Epidermal melanocyte (primary cell): ENCODE measurements around the gene B4GALNT2.
A peak's percentile ranks its signal among the peaks of the same experiment; 100 is the strongest.

Experiments
- DNase-seq: peaks from one replicate; pipeline ENCODE4 v3.0.0; 2011; ENCODE audit warnings: low spot score; ENCODE audit not compliant: insufficient read length

Gene B4GALNT2

DNA sequence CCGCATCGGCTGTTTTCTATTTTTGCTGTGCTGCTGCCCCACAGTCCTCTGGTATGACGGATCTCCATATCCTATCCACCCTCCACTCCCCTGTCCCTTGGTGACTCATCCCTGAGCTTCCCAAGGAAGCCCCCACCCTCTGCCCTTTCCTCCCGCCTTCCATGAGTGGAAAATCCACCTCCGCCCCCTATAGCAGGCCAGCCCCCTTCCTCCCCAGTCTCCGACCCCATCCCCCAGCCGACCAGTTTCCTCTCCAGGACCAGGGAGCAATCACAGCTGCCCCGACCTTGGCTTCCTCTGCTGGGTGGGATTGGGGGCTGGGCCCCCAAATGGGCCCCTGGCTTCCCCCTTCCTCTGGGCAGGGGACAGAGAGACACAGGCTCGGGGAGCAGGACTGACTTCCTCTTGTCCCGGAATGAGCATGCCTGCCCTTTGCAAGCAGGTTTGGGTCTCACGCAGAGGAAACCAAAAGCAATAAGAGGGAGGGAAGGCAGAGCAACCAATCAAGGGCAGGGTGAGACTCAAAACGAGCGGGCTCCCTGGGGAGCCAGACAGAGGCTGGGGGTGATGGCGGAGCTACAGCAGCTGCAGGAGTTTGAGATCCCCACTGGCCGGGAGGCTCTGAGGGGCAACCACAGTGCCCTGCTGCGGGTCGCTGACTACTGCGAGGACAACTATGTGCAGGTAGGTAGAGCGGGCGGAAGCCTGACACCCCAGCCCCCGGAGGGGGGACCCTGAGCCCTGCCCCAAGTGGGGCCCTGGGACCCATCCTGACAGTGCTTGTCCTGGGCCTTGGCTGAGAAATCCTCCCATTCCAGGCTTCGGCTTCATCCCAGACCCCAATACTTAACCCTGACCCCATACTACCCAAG is 77.8 kb downstream of the B4GALNT2 start, which contains the start of the genes ABI3 and GNGT2:
ABI3 (plus strand) TSS at position 550 of the 872 bp plus-strand sequence; CDS start at position 568, 18 bp downstream.
GNGT2 (minus strand) TSS at position 417 of the 872 bp plus-strand sequence. CDS start 3,152 bp downstream, outside the sequence.
- DNase-seq: peak; percentile 10

GRCh38 chr17:49213399-49213798 is 80.8 kb downstream of the B4GALNT2 start:
- DNase-seq: peak; percentile 5

- DNase-seq: peak; percentile 5
These were observed 81.3 kb downstream of the B4GALNT2 start for GRCh38 chr17:49213847-49214246.

DNA sequence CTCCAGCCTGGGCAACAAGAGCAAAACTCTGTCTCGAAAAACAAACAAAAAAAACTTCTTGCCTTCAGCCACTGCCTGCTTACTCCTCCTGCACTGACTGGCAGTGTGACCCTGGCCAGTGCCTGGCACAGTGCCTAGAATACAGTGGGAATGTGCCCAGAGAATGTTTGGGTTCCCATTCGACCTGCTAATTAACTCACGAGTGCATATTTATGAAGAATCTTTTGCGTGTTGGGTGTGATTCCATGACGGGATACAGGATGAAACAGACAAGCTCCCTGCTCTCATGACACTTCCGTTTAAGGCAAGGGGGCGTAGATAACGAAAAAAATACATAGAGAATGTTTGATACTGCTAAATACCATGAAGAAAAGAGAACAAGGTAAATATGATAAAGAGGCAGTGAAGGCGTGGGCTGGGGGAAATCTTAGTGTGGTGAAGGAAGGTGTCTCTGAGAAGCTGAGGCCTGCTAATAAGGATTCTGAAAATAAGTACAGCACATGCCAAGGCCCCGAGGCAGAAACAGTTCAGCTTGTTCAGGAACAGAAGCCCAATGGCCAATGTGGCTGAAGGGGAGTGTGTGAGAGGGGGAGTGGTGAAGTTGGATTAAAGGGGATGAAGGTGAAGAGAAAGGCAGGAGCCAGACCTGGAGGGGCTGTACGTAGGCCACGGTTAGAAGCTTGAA is 82.2 kb downstream of the B4GALNT2 start:
- DNase-seq: peak; percentile 16

DNA sequence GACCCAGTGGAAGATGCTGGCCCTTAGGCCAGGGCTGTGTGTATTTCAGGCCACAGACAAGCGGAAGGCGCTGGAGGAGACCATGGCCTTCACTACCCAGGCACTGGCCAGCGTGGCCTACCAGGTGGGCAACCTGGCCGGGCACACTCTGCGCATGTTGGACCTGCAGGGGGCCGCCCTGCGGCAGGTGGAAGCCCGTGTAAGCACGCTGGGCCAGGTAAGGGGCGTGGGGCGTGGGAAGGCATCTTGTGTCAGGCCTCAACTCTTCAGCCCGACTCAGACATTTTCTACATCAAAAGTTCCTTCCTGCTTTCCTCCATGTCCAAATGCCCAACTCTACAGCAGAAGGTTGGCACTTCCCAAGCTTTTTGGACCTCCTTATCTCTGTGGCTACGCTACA is 83.9 kb downstream of the B4GALNT2 start:
- DNase-seq: peak; percentile 4

DNA sequence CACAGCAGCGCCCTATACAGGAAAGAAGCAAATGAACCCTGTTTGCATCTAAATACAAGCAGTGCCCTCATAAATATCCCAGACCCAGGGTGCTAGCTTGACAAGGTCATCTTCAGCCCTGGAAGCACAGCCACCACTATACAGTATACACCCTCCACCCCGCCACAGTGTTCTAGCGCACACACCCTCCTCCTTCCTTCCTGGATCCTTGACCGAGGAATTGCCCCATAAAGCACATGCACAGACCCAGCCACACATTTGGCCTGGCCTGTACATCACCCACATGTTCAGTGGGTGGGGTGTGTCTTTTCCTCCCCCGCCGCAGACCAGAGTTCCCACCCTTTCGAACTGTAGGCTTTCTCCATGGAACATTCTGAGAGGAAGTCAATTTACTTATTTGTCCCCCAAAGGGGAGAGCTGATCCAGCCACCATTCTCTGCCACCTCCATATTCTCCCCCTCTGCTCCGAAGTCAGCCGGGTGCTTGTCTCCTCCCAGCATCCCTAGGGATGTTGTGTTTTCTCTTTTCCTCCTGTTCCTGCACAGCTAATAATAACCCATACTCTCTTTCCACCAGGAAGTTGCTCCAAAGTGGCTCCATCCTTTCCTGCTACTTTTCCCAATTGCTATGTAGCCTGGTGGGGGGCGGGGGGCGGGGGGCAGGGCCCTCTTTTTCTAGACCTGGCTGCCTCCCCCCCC is 84.5 kb downstream of the B4GALNT2 start:
- DNase-seq: no peak

DNA sequence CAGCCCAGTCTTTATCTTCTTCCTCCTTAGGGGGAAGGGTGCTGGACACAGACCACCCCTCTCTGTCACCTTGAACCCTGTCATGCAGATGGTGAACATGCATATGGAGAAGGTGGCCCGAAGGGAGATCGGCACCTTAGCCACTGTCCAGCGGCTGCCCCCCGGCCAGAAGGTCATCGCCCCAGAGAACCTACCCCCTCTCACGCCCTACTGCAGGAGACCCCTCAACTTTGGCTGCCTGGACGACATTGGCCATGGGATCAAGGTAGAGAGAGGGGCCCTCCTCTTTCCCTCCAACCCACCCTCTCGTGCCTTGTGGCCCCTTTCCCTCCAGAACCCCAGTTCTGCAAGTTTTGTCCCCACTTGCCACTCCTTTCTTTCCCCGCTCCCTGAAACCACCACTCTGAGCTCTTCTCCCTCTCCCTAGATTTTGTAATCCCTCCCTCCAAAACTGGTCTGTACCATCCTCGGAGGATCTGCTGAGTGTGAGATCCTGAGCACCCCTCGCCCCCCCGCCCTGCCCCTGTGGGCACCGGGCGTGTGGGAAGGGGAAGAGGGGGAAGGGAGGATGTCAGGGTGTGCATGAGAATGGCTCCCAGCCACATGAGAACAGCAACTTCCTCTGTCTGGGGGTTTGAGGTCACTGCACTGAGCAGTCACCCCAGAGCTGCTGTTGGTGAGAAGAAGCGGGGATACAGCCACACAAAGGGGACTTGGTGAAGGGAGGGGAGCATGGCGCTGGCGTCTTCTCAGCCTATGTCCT is 85.3 kb downstream of the B4GALNT2 start:
- peak; percentile 17 for DNase-seq

DNA sequence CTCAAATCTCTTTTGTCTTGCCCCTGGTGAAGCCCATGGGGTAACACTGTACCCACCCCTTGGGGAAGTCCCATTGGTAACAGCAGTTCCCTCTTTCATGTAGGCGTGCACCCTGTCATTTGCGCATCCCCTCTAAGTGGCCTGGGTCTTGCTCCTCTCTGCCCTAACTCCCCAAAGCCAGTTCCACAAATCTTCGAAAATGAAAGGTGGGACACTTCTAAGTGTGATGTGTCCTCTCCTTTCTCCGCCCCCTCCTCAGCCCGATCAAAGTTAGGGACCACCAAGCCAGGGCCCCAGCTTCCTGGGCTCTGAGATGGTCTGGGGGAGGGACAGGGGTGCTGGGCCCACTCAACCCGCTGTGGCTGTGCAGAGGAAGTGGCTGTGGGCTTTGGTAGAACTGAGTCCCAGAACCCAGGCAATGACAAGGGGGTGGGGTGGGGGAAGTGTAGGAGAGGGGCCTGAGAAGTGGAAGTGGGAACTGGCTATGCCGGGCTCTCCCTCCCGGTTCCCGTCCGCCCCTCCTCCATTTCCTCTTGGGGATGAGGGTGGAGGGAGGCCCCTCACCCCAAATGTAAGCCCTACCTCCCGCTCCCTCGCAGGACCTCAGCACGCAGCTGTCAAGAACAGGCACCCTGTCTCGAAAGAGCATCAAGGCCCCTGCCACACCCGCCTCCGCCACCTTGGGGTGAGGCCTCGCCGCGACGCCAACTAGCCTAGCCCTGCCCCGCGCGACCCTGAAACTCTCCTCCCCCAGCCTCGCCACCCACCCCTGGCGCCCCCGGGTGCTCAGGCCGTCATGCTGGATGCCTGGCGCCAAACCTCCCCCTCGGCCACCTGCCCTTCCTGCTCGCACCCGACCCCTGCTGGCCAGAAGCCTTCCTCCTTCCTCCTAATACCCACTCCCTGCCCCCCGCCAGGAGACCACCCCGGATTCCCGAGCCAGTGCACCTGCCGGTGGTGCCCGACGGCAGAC is 86.7 kb downstream of the B4GALNT2 start:
- DNase-seq: peak; percentile 15

GRCh38 chr17:49219987-49220386 is 87.4 kb downstream of the B4GALNT2 start:
- DNase-seq: no peak

DNA sequence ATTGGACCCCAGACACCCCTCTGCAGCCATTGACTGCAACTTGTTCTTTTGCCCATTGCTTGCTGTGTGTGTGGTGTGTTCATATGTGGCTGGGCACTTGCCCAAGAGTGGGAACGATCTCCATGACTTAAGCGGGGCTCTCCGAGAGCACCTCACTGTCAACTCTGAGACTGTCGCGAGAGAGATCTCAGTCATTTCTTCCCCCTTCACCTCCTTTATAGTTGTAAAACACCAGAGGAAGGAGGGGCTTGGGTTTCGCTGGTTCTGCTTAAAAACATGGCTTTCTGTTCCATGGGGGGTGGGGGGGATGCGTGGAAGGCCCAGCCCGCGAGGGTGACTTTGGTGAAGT is 90.6 kb downstream of the B4GALNT2 start:
- no peak for DNase-seq

DNA sequence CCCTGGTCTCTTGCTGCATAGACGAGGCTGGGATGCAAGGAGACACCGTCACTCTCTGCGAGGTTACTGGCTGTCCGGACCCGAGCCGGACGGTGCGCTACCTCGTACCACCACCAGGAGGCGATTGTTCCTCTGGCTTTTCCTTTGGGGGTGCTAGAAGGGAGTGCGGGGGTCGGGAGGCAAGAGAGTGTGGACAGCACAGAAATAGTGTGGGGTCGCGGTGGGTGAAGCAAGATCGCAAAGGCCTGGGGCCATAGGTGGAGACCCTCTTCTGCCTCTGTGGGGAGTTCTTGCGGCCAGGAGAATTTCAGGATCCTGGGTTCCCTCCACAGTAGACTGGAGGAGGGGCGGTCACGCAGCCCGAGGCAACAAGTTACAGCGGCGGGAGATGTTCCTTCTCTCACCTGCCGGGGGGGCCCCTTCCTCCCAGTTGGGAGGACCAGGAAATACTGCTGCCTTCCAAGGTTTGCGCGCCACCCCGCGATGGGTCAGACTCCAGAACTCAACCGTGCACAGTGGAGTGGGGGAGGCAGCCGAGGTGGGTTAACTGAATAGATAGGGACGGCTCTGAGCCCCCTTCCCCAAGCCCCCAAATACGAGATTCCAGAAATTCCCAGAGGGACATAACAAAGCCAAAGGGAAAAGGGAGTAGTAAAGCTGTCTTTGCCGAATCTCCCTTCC is 91.1 kb downstream of the B4GALNT2 start:
- peak; percentile 70 for DNase-seq

GRCh38 chr17:49224198-49224996 is 91.8 kb downstream of the B4GALNT2 start:
- no peak for DNase-seq

DNA sequence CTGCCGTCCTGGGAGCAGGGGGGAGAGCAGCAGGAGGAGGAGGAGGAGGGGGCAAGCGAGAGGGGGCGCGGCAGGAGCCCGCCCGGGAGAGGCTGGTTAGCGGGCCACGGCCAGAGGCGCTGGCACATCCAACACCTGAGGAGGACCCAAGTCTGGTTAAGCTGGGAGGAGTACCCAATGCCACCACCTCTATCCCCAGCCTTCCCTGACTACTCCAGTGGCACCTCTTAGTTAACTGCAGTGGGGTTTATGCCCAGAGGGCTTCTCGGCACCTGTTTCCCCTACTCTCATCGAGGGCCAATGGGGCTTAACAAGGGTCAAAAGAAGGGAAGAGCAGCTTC is 92.4 kb downstream of the B4GALNT2 start:
- no peak for DNase-seq

DNA sequence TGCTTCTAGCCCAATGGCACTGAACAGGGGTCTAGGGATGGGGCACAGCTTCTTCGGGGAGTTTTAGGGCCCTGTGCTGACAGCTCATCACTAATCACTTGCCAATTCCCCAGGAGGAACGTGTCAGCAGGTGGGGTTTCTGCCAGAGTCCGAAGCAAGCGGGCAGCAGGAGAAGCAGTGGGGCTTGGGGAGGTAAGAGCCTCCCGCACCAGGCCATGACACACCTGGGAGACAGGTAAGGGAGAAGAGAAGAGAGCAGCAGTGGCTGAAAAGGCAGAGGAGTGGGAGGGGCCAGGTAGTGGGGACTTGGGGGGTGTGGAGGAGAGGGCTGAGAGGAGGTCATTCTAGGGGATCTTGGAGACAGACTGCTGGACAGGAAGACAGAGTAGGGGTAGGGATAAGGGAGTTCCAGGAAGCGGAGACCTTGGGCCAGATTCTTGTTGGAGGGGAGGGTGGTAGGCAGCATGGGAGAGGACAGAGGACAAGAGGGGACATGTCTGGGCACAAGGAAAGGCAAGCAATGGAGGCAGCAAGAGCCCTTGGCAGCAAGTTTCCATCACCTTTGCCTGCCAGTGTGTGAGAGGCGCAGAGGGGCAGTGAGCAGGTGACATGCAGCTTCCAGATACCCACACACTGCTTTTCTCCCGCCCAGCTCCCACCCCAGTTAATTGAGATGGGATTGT is 93.1 kb downstream of the B4GALNT2 start:
- no peak for DNase-seq
